NCI-H748 treated with DMSO at 0.1 percent for 48 hours (cell line): ENCODE data around the gene GMFB.

ENCODE experiments used
- DNase-seq: peaks from one replicate; lab custom pipeline; 2025; lab: John Stamatoyannopoulos, UW

The GMFB gene

DNA sequence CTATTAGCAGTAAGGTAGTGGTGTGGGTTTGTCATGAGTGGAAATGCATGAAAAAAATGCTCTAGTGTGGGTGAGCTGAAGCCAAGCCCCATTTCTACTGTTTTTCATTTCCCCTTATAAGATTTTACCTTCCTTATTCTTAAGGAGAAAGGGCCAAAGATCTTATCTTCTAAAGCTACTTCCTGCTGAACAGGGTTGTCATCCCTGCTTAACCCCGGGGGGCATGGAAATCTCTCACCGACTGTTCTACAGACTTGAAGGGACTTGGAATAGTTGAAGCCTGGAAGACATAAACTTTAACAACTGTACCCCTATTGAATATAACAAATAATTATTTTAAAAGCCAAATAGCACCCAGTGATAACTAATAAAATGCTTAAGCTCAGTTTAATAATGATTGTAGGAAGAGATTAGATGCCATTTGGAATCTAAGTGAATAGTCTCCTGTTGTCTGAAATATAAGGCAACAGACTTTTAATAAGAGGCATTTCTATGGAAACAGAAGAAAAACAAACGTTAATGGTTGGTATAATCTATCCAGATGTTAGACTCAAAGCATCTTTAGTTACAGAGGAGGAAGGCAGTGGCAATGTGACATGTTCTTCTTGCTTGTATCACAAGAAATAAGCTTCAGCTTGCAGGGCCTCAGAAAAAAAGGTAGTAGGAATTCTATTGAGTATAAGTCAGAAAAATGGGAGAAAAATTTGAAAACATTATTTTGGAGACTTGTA, 1.8 kb upstream of the GMFB start:
- no peak for DNase-seq

DNA sequence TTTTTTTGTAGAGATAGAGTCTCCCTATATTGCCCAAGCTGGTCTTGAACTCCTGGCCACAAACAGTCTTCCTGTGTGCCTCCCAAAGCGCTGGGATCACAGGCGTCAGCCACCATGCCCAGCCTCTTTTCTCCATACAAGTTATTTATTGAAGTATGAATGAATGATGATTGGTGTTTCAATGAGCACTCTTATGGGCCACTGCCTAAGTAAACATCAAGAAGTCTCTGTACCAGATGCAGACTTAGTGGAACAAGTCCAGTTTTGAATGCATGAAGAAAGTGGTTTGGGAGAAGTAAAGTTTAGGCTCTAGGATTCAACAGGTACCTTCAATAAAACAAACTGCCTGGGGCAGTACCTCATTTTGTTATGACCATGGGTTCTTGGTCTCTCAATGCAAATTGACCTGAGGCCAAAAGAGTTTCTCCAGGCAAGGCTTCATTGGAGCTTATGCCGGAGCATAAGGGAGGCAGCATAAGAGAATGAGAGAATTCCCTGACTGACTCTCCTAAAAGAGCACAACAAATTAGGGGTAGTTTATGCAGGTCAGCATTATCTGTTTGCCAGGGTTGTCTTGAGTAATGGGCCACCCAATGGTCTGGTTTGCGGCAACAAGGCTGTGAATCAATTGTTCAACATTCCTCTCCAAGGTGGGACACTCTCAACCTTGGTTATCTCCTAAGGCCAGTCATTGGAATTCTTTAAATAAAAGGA, 1.1 kb upstream of the GMFB start:
- DNase-seq: no peak

GRCh38 chr14:54489318-54489683, 521 bp upstream of the GMFB start:
- no peak for DNase-seq

DNA sequence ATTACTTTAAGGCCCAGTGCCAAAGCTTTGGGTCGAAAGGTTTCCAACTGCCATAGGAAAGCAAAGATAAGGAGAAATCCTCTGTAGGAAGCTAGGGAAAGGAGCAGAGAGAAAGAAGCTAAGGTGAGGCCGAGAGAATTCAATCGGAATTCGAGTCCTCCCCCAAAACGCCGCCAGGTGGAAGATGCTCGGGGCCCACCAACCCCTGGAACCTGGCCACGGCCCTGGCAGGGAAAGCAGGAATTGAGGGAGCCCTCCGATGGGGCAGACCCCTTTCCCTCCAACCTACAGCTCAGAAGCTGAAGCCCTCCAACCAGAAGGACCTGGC, 498 bp downstream of the GMFB start:
- no peak for DNase-seq

- no peak for DNase-seq
Measured at GRCh38 chr14:54487771-54488170, 1.0 kb downstream of the GMFB start.

DNA sequence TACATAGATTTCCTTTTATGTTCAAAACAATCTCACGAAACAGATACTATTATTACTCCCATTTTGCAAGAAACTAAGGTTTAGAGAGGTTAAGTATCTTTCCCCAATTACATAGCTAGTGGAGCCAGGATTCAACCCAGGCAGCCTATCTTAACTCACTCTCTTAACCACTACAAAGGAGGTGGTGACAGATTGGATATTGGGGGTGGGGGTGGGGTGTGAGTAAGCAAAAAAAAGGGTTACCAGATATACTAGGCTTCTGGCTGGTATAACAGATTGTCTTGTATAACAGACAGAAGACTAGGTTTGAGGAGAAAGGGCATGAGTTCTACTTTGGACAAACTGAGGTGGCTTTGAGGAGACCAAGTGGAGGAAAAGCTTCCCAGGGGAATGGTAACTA, 2.1 kb downstream of the GMFB start:
- DNase-seq: no peak

DNA sequence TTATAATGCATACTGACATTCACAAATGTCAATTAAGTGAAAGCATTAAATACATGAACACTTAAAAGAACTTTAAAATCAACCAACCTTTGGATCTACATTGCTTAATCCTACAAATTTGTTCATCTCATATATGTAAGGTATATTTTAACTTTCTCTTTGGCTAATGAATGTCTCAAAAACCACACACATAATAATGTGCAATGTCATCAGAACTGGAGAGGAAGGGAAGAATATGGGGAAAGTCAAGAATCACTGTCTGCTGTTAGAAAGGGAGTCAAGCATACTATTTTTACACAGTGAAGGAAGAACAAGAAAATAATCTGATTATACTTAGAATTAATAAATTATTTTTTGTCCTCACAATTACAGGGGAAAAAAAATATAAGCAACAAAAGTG, 4.9 kb downstream of the GMFB start:
- no peak for DNase-seq

- no peak for DNase-seq
Measured at GRCh38 chr14:54483073-54483745, 5.6 kb downstream of the GMFB start.

GRCh38 chr14:54481695-54482094, 7.1 kb downstream of the GMFB start:
- no peak for DNase-seq

- no peak for DNase-seq
Measured at GRCh38 chr14:54480830-54481562, 7.8 kb downstream of the GMFB start.

DNA sequence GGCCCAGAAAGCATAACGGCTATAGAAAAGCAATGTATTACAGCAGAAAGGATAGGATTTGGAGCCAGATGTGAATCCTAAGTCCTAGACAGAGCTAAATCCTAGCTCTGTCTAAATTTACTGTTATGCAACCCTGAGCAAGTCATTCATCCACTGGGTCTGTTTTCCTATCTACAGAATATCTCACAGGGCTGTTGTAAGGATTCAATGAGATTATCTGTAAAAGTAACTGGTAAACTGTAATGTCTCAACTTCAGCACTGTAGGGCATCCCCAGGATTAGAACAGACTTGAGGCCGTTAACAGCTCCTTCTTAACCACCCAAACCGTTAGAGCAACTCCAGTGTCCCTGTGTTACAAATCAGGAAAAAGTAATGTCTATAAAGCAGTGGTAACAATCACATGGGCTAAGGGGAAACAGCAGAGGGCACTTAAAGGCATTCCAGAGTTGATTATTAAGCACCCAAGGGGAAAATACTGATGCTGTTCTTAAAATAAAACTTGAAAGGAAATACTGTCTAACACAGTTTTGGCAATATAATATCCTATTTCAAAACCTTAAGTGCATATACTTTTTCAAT, 10.1 kb downstream of the GMFB start:
- DNase-seq: no peak

GRCh38 chr14:54475911-54476310, 12.9 kb downstream of the GMFB start:
- DNase-seq: no peak

DNA sequence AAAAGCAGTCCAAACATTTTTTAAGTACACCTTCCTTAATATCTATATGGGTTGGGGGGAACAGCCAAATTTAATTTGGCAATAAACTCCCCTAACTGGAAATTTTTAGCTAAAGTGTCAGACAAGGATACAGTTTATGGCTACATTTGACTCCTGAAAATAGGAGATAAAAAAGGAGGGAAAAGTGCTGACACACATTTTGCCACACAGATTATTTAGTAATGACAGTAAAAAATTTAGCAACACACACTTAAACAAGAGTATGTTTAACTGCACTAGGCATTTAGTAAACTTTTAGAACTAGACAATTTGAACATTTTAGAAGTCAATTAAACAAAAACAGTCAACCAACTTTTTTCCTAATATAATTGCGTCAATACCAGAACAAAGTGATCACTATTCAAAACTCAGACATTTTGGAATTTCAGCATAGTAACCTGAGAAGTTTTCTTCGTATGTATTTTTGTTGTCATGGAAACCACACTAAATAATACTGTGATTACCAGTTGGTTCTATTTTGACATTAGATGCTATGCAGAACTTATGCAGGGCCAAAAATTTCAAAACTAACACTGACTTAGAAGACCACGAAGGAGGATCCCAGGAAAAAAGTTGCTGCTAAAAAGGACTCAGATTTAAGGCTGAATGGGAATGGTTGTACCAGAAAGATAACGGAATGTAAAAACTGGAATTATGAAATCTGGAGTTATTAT, 13.4 kb downstream of the GMFB start:
- no peak for DNase-seq

DNA sequence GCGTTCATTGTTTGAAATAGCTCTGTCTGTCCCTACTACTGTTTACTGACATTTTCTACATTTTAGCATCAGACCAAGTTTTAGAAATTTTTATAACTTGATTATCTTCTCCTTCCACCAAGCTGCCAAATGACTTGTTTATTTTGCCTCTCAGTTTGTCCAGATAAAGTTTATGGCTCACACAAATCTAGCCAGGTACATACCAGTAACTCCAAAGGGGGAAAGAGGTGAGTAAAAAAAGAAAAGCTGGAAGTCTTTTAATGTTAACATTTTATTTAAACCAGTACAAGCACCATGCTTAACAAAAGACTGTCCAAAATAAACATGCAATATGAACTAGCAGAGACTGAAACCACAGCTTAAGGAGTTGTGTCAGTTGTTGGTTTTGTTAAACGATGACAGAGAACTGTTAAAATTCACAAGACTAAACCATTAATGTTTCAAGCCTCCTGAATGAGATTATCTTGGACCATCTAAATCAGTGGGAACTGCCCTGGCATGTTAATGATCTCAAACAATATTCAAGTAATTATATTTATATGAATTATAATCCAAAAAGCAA, 14.5 kb downstream of the GMFB start:
- DNase-seq: no peak

GRCh38 chr14:54472315-54472714, 16.5 kb downstream of the GMFB start:
- DNase-seq: no peak

DNA sequence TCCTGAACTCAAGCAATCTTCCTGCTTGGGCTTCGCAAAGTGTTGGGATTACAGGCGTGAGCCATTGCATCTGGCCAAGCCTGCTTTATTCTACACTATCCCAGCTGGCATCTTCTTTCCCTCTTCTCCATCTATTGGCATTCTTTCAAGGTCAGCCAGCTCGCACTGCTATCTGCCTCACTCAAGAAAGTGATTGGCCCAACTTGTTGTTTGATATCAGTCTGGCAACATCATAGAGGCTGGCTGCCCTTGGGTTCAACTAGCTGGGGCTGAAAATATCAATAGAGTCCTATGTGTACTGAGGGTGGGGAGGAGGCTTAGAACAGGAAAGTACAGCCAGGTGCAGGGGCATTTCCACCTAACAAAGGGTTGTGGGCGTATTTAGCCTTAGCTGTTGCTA, 17.1 kb downstream of the GMFB start:
- DNase-seq: no peak

- no peak for DNase-seq
Measured at GRCh38 chr14:54470701-54471100, 18.1 kb downstream of the GMFB start.

- no peak for DNase-seq
Measured at GRCh38 chr14:54467280-54467679, 21.5 kb downstream of the GMFB start.

DNA sequence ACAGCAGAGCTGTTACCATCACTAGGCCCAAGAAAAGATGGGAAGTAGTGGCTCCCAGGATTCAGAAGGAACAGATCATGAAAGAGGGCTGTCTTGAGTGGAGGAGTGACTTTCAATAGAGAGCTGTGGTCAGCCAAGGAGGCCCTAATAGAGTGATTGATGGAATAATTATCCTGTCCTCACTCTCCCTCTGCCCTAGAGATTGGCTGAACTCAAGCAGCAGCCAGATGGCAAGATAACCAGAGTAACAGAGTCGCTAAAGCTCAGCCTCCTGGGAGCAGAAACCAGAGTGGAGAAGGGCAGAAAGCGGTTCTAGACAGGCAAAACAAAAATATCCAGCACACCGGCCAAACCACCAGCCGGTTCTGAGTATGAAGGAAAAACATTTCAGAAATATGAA, 23.1 kb downstream of the GMFB start:
- DNase-seq: no peak

DNA sequence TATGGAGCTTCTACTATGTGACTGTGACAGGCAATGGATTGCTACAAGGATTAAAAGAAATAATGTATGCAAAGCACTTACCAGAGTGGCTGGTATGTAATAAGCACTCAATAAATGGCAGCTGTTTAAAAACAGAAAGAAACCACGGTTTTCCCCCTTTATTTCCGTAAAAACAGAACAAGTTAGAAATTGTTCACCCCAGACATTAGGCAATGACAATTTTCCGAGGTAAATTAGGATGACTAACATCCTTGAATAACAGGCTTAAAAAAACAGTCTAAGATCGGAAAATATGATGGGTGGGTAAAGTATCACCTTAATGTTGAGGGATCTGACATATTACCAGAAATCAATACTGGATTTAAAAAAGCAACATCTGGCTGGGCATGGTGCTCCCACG, 26.7 kb downstream of the GMFB start:
- DNase-seq: no peak

DNA sequence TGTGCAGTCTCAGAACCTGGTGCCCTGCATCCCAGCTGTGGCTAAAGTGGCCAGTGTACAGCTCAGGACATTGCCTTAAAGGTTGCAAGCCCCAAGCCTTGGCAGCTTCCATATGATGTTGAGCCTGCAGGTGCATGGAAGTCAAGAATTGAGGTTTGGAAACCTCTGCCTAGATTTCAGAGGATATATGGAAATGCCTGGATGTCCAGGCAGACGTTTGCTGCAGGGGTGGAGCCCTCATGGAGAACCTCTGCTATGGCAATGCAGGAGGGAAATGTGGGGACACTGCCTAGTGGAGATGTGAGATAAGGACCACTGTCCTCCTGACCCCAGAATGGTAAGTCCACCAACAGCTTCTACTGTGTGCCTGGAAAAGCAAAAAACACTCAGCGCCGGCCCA, 29.7 kb downstream of the GMFB start:
- no peak for DNase-seq
